ENCODE data around the gene RAD23B. TPM values are rescaled to one million over a fixed set of nuclear protein-coding genes. Genes with fewer than 3 reads are reported as not detected.

Gene RAD23B
- total RNA-seq, 1 donor from 2014 or later: 205 TPM

GRCh38 chr9:107363516-107364152, 80.6 kb downstream of the RAD23B start:
- H3K9me3 ChIP-seq (ENCODE audit: insufficient read depth, low read depth, low read length): no peaks in the 10 kb centered on the region
- H3K4me1 Mint-ChIP-seq (ENCODE audit: low read depth, unreplicated experiment): peaks cover 19% of the 10 kb centered on the region
- H3K27ac Mint-ChIP-seq (ENCODE audit: unreplicated experiment): peak overlapping the region; percentile 58
- H3K27ac ChIP-seq (ENCODE audit: low read depth, low read length): no peak overlapping the region
- no peak overlapping the region for H2AFZ ChIP-seq (ENCODE audit: low read depth, low read length)
- H3K36me3 ChIP-seq (ENCODE audit: insufficient read depth, low read length): no peaks in the 10 kb centered on the region
- no peak overlapping the region for H3K4me3 Mint-ChIP-seq (ENCODE audit: unreplicated experiment)
- H3K4me3 ChIP-seq (ENCODE audit: insufficient read depth, low read depth, low read length): no peak overlapping the region
- H3K27me3 ChIP-seq (ENCODE audit: insufficient read depth, low read length): peaks cover 1% of the 10 kb centered on the region
- no peaks in the 10 kb centered on the region for H4K20me1 ChIP-seq (ENCODE audit: insufficient read depth, low read length)
- TF ChIP-seq EZH2 (IDR thresholded peaks at IDR 0.05; ENCODE audit: insufficient read depth, low read length) (no peak), CTCF (IDR thresholded peaks at IDR 0.05; ENCODE audit: insufficient read depth, low read depth, low read length) (no peak)
- no peaks in the 10 kb centered on the region for H3K27me3 Mint-ChIP-seq (ENCODE audit: low read depth, unreplicated experiment)
- no peaks in the 10 kb centered on the region for H3K79me2 ChIP-seq (ENCODE audit: insufficient read depth, low read length)
- H3K4me1 ChIP-seq (ENCODE audit: insufficient read depth, low read length): no peaks in the 10 kb centered on the region
- peaks cover 2% of the 10 kb centered on the region for H3K9me3 Mint-ChIP-seq (ENCODE audit: unreplicated experiment)
- no peak overlapping the region for H3K9ac ChIP-seq (ENCODE audit: low read length)
- no peak overlapping the region for H3K4me2 ChIP-seq (ENCODE audit: low read length)
- FAIRE-seq (no peak), DNase-seq (ENCODE audit: low read depth) (no peak)
- H3K36me3 Mint-ChIP-seq (ENCODE audit: low read depth, unreplicated experiment): no peaks in the 10 kb centered on the region

- no peaks in the 10 kb centered on the region for H3K79me2 ChIP-seq (ENCODE audit: insufficient read depth, low read length)
- FAIRE-seq (no peak), DNase-seq (ENCODE audit: low read depth) (no peak)
- no peaks in the 10 kb centered on the region for H3K36me3 ChIP-seq (ENCODE audit: insufficient read depth, low read length)
- Mint-ChIP-seq H3K4me3 (ENCODE audit: unreplicated experiment) (no peak overlapping the region), H3K4me1 (ENCODE audit: low read depth, unreplicated experiment) (peaks cover 10% of the 10 kb centered on the region), H3K36me3 (ENCODE audit: low read depth, unreplicated experiment) (no peaks in the 10 kb centered on the region), H3K27me3 (ENCODE audit: low read depth, unreplicated experiment) (no peaks in the 10 kb centered on the region), H3K27ac (ENCODE audit: unreplicated experiment) (peak overlapping the region; percentile 14), H3K9me3 (ENCODE audit: unreplicated experiment) (no peaks in the 10 kb centered on the region)
- H3K27me3 ChIP-seq (ENCODE audit: insufficient read depth, low read length): no peaks in the 10 kb centered on the region
- no peak overlapping the region for H3K4me2 ChIP-seq (ENCODE audit: low read length)
- H3K9ac ChIP-seq (ENCODE audit: low read length): no peak overlapping the region
- no peak overlapping the region for H3K27ac ChIP-seq (ENCODE audit: low read depth, low read length)
- H3K9me3 ChIP-seq (ENCODE audit: insufficient read depth, low read depth, low read length): no peaks in the 10 kb centered on the region
- TF ChIP-seq CTCF (IDR thresholded peaks at IDR 0.05; ENCODE audit: insufficient read depth, low read depth, low read length) (no peak), EZH2 (IDR thresholded peaks at IDR 0.05; ENCODE audit: insufficient read depth, low read length) (no peak)
- H3K4me1 ChIP-seq (ENCODE audit: insufficient read depth, low read length): no peaks in the 10 kb centered on the region
- H3K4me3 ChIP-seq (ENCODE audit: insufficient read depth, low read depth, low read length): no peak overlapping the region
- no peaks in the 10 kb centered on the region for H4K20me1 ChIP-seq (ENCODE audit: insufficient read depth, low read length)
- peak overlapping the region; percentile 32 for H2AFZ ChIP-seq (ENCODE audit: low read depth, low read length)
Observed at GRCh38 chr9:107367727-107368502, 84.8 kb downstream of the RAD23B start.

- DNase-seq (ENCODE audit: low read depth): no peak
Observed at GRCh38 chr9:107368696-107369095, 85.6 kb downstream of the RAD23B start.

More at GRCh38 chr9:107368696-107369095, 85.6 kb downstream of the RAD23B start:
- no peak overlapping the region for H3K9ac ChIP-seq (ENCODE audit: low read length)
- H3K4me3 Mint-ChIP-seq (ENCODE audit: unreplicated experiment): no peak overlapping the region
- peaks cover 8% of the 10 kb centered on the region for H3K4me1 Mint-ChIP-seq (ENCODE audit: low read depth, unreplicated experiment)
- H3K9me3 Mint-ChIP-seq (ENCODE audit: unreplicated experiment): no peaks in the 10 kb centered on the region
- no peaks in the 10 kb centered on the region for H3K9me3 ChIP-seq (ENCODE audit: insufficient read depth, low read depth, low read length)
- H3K27me3 Mint-ChIP-seq (ENCODE audit: low read depth, unreplicated experiment): no peaks in the 10 kb centered on the region
- no peaks in the 10 kb centered on the region for H3K36me3 Mint-ChIP-seq (ENCODE audit: low read depth, unreplicated experiment)
- H3K27ac ChIP-seq (ENCODE audit: low read depth, low read length): no peak overlapping the region
- H3K27ac Mint-ChIP-seq (ENCODE audit: unreplicated experiment): no peak overlapping the region
- no peaks in the 10 kb centered on the region for H4K20me1 ChIP-seq (ENCODE audit: insufficient read depth, low read length)
- FAIRE-seq: no peak
- no peaks in the 10 kb centered on the region for H3K79me2 ChIP-seq (ENCODE audit: insufficient read depth, low read length)
- no peaks in the 10 kb centered on the region for H3K27me3 ChIP-seq (ENCODE audit: insufficient read depth, low read length)
- TF ChIP-seq EZH2 (IDR thresholded peaks at IDR 0.05; ENCODE audit: insufficient read depth, low read length) (no peak), CTCF (IDR thresholded peaks at IDR 0.05; ENCODE audit: insufficient read depth, low read depth, low read length) (no peak)
- H3K36me3 ChIP-seq (ENCODE audit: insufficient read depth, low read length): no peaks in the 10 kb centered on the region
- no peaks in the 10 kb centered on the region for H3K4me1 ChIP-seq (ENCODE audit: insufficient read depth, low read length)
- H3K4me3 ChIP-seq (ENCODE audit: insufficient read depth, low read depth, low read length): no peak overlapping the region
- H3K4me2 ChIP-seq (ENCODE audit: low read length): no peak overlapping the region
- no peak overlapping the region for H2AFZ ChIP-seq (ENCODE audit: low read depth, low read length)
